GM12891 (cell line): ENCODE data around the gene ZNF736.
"Not testable (repeated sequence)": the region's sequence is repeated elsewhere in the genome, so short reads cannot be mapped to it uniquely, and the experiment has no call there.

ENCODE experiments used
- DNase-seq: peaks from one replicate; pipeline ENCODE4 v3.0.0; 2011; ENCODE audit warnings: low spot score; ENCODE audit not compliant: insufficient read length
- FAIRE-seq: peaks from 2 replicates; lab custom pipeline; 2011; peaks lifted over from hg19 to GRCh38; lab: Jason Lieb, UNC
- PAX5 ChIP-seq: IDR thresholded peaks from 2 replicates; pipeline ENCODE4 v1.6.1; 2011; ENCODE audit warnings: low read length, moderate library complexity, mild to moderate bottlenecking; ENCODE audit not compliant: insufficient read depth, severe bottlenecking
- POLR2A ChIP-seq: IDR thresholded peaks from 2 replicates; pipeline ENCODE4 v1.6.1; 2011; ENCODE audit warnings: low read depth, low read length, control low read depth
- POLR2AphosphoS5 ChIP-seq: IDR thresholded peaks from 2 replicates; pipeline ENCODE4 v1.6.1; 2011; ENCODE audit warnings: low read depth, low read length, control low read depth
- POU2F2 ChIP-seq: IDR thresholded peaks from 2 replicates; pipeline ENCODE4 v1.6.1; 2011; ENCODE audit warnings: low read depth, mild to moderate bottlenecking, control low read depth, low read length, moderate library complexity
- SPI1 ChIP-seq: IDR thresholded peaks from 2 replicates; pipeline ENCODE4 v1.6.1; 2011; ENCODE audit warnings: low read depth, low read length, control low read depth
- TAF1 ChIP-seq: IDR thresholded peaks from 2 replicates; pipeline ENCODE4 v1.6.1; 2011; ENCODE audit warnings: low read depth, low read length, control low read depth

Gene ZNF736

DNA sequence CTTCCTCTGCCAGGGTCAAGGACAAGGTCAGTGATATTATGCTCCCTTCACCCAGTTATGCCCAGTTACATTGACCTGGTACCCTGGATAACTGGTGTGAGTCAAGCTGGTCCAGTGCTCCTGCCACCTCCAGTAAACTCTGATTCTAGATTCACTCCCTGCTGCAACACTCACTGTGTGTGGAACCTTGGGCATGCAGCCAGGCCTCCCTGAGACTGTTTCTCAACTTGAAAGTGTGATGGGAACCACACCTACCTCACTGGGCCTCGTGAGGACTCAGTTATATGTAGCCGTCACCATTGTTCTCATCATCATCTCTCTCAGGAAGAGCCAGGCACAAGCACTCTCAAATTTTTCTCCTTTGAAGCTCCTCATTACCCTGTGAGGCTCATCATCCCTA, 935 bp upstream of the ZNF736 start:
- DNase-seq: no peak
- FAIRE-seq: no peak
- TF ChIP-seq POU2F2 (no peak), POLR2A (no peak), POLR2AphosphoS5 (no peak), PAX5 (no peak), TAF1 (no peak), SPI1 (no peak)

DNA sequence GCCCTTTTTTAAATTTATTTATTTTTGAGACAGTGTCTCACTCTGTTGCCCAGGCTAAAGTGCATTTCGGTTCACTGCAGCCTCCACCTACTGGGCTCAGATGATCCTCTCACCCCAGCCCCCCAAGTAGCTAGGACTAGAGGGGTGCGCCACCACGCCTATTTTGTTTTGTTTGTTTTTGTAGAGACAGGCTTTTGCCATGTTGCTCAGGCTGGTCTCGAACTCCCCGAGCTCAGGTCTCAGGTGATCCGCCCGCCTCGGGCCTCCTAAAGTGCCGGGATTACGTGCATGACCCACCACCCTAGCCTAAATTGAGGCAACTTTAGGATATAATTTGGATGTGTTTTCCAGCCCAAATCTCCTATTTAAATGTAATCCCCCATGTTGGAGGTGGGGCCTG, 805 bp downstream of the ZNF736 start:
- no peak for TF ChIP-seq PAX5
- TF ChIP-seq POLR2A: no peak
- no peak for TF ChIP-seq POU2F2
- DNase-seq: no peak
- FAIRE-seq: no peak

DNA sequence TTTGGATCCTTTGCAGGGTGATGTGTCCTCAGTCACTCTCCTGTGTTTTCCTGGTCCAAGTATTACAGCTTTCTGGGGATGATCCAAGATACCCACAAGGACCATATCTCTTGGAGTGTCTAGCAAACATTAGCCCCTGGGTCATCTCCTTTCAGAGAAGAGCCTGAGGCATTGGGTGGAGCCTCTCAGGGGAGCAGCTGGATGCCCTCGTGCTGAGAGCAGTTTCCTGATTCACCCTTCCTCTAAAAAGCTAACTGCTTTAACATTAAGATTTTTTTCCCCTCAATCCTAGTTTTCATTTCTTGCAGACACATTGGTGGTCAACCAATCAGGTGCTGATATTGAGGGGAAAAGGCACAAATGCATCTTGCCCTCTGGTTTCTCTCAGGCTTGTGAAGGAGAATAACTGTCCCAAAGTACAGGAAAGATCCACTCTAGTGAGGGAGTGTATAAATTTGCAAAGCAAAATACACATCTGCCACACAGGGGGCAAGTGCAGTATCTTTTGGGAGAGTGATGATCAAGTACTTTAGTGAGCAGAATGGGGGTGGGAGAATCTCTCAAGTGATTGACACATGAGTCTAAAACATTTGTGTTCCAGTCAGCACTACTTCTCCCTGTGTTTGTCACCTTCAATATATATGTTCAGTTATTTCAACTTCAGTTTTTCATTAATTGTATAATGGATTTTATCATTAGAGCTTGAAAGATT, 2.4 kb downstream of the ZNF736 start:
- not testable (repeated sequence) for FAIRE-seq, DNase-seq

DNA sequence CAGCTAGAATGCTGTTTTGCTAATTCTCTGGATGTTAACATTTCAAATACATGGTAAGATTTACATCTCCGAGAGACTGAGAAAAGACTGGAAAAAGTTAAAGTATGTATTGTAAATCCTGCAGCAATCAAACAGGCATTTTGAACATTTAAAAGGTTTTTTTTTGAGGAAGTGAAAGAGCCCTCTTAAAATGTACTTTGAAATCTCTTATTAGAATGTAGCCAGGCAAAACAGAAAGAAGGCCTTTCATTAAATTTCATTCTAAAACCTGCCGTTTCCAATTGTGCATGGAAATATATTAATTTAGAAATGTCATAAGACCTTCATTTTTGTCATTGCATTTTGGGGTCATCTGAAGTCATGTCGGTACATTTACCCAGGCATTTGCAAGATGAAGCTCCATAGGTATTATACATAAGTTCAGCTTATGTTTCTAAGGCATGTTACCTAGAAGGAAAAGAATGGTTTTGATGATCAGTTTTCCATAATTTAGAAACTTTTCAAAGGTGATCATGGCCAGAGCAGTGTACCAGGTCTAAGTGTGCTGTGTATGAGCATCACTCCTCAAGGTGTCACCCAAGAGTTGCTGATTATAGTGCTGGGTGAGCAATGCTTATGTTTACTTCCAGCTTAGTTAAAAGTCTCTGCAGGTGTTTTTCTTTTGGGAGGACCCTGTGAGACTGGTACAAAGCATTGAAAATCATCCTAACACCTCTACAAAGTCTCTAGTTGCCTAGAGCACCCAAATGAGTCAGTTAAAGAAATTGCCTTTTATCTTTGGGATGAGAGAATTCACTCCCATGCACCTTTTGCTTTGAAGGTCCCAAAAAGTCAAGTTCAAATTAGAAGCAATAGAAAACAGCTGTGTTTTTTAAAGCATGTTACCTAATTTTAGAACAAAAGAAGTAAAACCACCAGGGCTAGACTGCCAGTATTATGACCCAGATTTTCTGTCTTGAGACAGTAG, 7.1 kb downstream of the ZNF736 start:
- no peak for TF ChIP-seq POLR2A
- TF ChIP-seq SPI1: peak; percentile 87
- FAIRE-seq (peak; percentile 73), DNase-seq (no peak)

DNA sequence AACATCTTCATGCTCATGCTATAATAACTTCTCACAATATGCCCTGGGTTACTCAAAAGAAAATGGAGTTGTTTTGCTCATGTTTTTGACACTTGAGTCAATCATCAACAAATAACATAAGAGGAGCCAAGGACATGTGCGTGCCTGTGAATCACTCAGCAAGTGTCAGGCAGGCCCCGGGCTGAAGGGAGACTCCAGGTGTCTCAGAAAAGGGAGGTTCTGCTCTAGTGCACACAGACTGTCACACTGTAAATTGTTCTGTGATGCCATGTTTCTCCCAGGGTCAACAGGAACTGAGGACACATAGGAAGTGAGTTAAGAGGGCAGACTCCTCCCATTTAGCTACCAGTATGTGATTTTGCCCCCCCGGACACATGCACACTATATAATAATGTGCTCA, 10.4 kb downstream of the ZNF736 start:
- not testable (repeated sequence) for FAIRE-seq, DNase-seq

DNA sequence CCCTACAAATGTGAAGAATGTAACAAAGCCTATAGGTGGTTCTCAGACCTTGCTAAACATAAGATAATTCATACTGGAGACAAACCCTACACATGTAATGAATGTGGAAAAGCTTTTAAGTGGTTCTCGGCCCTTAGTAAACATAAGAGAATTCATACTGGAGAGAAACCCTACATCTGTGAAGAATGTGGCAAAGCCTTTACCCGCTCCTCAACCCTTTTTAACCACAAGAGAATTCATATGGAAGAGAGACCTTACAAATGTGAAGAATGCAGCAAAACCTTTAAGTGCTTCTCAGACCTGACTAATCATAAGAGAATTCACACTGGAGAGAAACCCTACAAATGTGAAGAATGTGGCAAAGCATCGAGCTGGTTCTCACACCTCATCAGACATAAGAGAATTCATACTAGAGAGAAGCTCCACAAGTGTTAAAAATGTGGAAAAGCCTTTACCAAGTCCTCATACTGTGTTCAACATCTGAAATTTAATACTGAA, 35.0 kb downstream of the ZNF736 start:
- not testable (repeated sequence) for FAIRE-seq, DNase-seq

DNA sequence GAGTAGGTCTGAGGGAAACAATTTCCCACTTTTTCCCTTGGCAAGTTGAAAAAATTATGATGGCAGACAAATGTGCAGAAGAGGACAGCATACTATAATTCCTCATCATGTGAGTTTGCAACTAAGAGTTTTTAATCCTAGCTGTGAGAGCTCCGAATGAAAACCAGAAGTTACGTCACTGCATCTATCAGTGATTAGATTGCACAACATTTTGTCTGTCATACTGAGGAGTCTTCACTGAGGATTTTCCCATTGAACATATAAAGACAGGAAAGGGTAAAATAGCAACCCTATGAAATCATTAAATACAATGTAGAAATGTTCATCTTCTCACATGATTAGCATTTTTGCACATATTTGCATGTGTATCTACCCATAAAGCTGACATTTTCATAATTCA, 45.8 kb downstream of the ZNF736 start:
- DNase-seq (no peak), FAIRE-seq (no peak)
- TF ChIP-seq POLR2A (no peak), TAF1 (no peak), SPI1 (no peak), PAX5 (no peak), POU2F2 (no peak), POLR2AphosphoS5 (no peak)

DNA sequence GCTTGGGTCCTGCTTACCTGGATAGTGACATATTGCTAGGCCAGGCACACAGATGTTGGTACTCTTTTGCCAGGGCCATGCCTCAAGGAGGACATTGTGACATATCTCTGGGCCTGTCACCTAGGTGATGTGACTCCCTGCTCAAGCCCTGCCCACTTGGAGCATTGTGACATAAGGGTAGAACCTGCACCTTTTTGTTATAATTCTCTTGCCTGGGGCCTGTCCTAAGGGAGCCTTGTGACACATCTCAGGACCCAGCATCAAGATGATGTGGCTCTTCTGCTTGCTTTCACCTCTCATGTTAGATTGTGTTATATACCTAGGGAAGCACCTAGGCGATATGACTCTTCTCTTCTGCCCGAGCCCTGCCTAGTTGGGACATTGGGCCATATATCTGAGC, 57.4 kb downstream of the ZNF736 start:
- FAIRE-seq: no peak
- DNase-seq: no peak
- TF ChIP-seq TAF1 (no peak), SPI1 (no peak), PAX5 (no peak), POLR2A (no peak), POU2F2 (no peak), POLR2AphosphoS5 (no peak)

DNA sequence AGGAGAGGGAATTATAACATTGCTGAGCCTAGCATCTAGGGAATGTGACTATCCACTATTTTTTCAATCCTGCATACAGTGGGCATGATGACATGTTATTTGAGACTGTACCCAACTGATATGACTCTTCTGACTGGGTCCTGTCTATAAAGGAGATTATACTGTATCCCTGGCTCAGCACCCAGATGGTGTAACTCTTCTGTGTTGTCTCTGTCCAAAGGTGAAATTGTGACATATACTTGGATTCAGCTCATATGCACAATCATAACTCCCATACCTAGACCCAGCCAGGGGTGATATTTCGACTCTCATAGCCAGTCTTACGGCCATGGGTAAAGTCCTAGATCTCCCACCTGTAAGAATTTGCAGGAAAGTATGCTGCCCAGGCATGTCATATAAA, 59.3 kb downstream of the ZNF736 start:
- no peak for FAIRE-seq
- no peak for DNase-seq
- TF ChIP-seq POLR2AphosphoS5: no peak
- TF ChIP-seq POU2F2: no peak
- TF ChIP-seq POLR2A: no peak
- no peak for TF ChIP-seq PAX5
- TF ChIP-seq SPI1: no peak
- no peak for TF ChIP-seq TAF1

DNA sequence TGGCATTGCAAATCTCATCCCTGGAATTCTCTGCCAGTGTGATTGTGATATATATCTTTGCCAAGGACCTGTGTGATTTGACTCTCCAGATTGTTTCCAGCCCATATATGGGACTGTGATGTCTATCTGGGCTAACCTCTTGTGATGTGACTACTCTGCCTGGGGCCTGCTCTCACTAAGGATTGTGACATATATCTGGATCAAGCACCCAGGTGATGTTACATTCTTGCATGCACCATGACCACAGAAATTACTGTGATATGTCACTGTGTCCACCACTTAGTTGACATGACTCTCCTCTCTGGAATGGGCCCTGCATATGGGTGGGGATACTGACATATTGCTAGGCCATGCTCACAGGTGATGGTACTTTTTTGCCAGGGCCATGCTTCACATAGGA, 86.6 kb downstream of the ZNF736 start:
- no peak for FAIRE-seq

More for the DNA sequence above, 86.6 kb downstream of the ZNF736 start:
- no peak for TF ChIP-seq POLR2A
- no peak for TF ChIP-seq POU2F2
- TF ChIP-seq TAF1: no peak
- no peak for TF ChIP-seq POLR2AphosphoS5
- TF ChIP-seq SPI1: no peak
- no peak for TF ChIP-seq PAX5
- no peak for DNase-seq
